Measurements from ENCODE around the gene GATA2. TPM values are rescaled to one million over a fixed set of nuclear protein-coding genes. Genes with fewer than 3 reads are reported as not detected.

The GATA2 gene
- total RNA-seq, 1 donor from 2014 or later: 60.4 TPM

- no peak for DNase-seq (ENCODE audit: low spot score in 2 of 2, unreplicated experiment in 2 of 2)
- Mint-ChIP-seq H3K27ac (no peak overlapping the region), H3K9me3 (no peaks in the 10 kb centered on the region), H3K27me3 (ENCODE audit: low read depth) (peaks cover 24% of the 10 kb centered on the region), H3K4me3 (no peak overlapping the region), H3K4me1 (peaks cover 13% of the 10 kb centered on the region), H3K36me3 (no peaks in the 10 kb centered on the region)
- TF ChIP-seq CTCF (IDR thresholded peaks at IDR 0.05; ENCODE audit: unreplicated experiment): no peak
Observed at GRCh38 chr3:128461731-128462130, 31.3 kb downstream of the GATA2 start.

GRCh38 chr3:128459461-128459820, 33.6 kb downstream of the GATA2 start:
- H3K27ac Mint-ChIP-seq: no peak overlapping the region
- no peaks in the 10 kb centered on the region for H3K36me3 Mint-ChIP-seq
- TF ChIP-seq CTCF (IDR thresholded peaks at IDR 0.05; ENCODE audit: unreplicated experiment): no peak
- DNase-seq (ENCODE audit: low spot score in 2 of 2, unreplicated experiment in 2 of 2): no peak
- peaks cover 24% of the 10 kb centered on the region for H3K4me1 Mint-ChIP-seq
- no peaks in the 10 kb centered on the region for H3K9me3 Mint-ChIP-seq
- no peak overlapping the region for H3K4me3 Mint-ChIP-seq
- peaks cover 6% of the 10 kb centered on the region for H3K27me3 Mint-ChIP-seq (ENCODE audit: low read depth)

- H3K36me3 Mint-ChIP-seq: no peaks in the 10 kb centered on the region
- TF ChIP-seq CTCF (IDR thresholded peaks at IDR 0.05; ENCODE audit: unreplicated experiment): no peak
- no peaks in the 10 kb centered on the region for H3K9me3 Mint-ChIP-seq
- H3K27me3 Mint-ChIP-seq (ENCODE audit: low read depth): peaks cover 2% of the 10 kb centered on the region
- H3K27ac Mint-ChIP-seq: no peak overlapping the region
- no peak for DNase-seq (ENCODE audit: low spot score in 2 of 2, unreplicated experiment in 2 of 2)
- no peak overlapping the region for H3K4me3 Mint-ChIP-seq
- peaks cover 24% of the 10 kb centered on the region for H3K4me1 Mint-ChIP-seq
Observed at GRCh38 chr3:128458746-128459460, 34.1 kb downstream of the GATA2 start.

GRCh38 chr3:128457937-128458336, 35.1 kb downstream of the GATA2 start:
- Mint-ChIP-seq H3K4me1 (peaks cover 24% of the 10 kb centered on the region), H3K27me3 (ENCODE audit: low read depth) (peaks cover 2% of the 10 kb centered on the region), H3K27ac (peak overlapping the region; percentile 39), H3K9me3 (no peaks in the 10 kb centered on the region), H3K4me3 (no peak overlapping the region), H3K36me3 (no peaks in the 10 kb centered on the region)
- no peak for DNase-seq (ENCODE audit: low spot score in 2 of 2, unreplicated experiment in 2 of 2)
- TF ChIP-seq CTCF (IDR thresholded peaks at IDR 0.05; ENCODE audit: unreplicated experiment): no peak

- TF ChIP-seq CTCF (IDR thresholded peaks at IDR 0.05; ENCODE audit: unreplicated experiment): no peak
- Mint-ChIP-seq H3K36me3 (no peaks in the 10 kb centered on the region), H3K4me3 (no peak overlapping the region), H3K27ac (no peak overlapping the region), H3K4me1 (peaks cover 24% of the 10 kb centered on the region), H3K9me3 (no peaks in the 10 kb centered on the region), H3K27me3 (ENCODE audit: low read depth) (peaks cover 2% of the 10 kb centered on the region)
- DNase-seq (ENCODE audit: low spot score in 2 of 2, unreplicated experiment in 2 of 2): no peak
Observed at GRCh38 chr3:128456776-128457715, 36.0 kb downstream of the GATA2 start.

Measured in mesothelial cell of epicardium (in vitro differentiated cells).